GM23338 (cell line): Measurements from ENCODE around the gene TCF7L1. TPM values are rescaled to one million over a fixed set of nuclear protein-coding genes. Genes with fewer than 3 reads are reported as not detected.

ENCODE experiments used
- ATAC-seq: fragments of 200-7000 bp; cut with Tn5 transposase; 3 replicates; pipeline ENCODE4 v1.9.1; 2020
- DNase-seq: peaks from one replicate; pipeline ENCODE4 v3.0.0-alpha.2; 2015; ENCODE audit warnings: low spot score
- H2AFZ ChIP-seq: fragments of 200-600 bp; sonication (generic); 2 replicates; pipeline ENCODE4 v1.8.0; 2016; ENCODE audit warnings: antibody characterized with exemption, mild to moderate bottlenecking, moderate library complexity
- H3F3A ChIP-seq: fragments of 200-600 bp; sonication (generic); replicated peaks from 2 replicates; pipeline ENCODE4 v1.8.0; 2017; ENCODE audit warnings: antibody characterized with exemption, mixed run types, low read depth
- H3K27ac ChIP-seq: fragments of 200-600 bp; sonication (generic); 2 replicates; pipeline ENCODE4 v1.6.1; 2016; ENCODE audit warnings: low read depth
- H3K27me3 ChIP-seq: fragments of 200-600 bp; sonication (generic); 2 replicates; pipeline ENCODE4 v1.8.0; 2016; ENCODE audit warnings: mild to moderate bottlenecking, mixed run types, moderate library complexity; ENCODE audit not compliant: insufficient read depth
- H3K36me3 ChIP-seq: fragments of 200-600 bp; sonication (generic); 2 replicates; pipeline ENCODE4 v1.8.0; 2016; ENCODE audit warnings: mild to moderate bottlenecking; ENCODE audit not compliant: insufficient read depth
- H3K4me1 ChIP-seq: fragments of 200-600 bp; sonication (generic); 2 replicates; pipeline ENCODE4 v1.8.0; 2016; ENCODE audit warnings: mild to moderate bottlenecking, moderate library complexity; ENCODE audit not compliant: insufficient read depth
- H3K4me2 ChIP-seq: fragments of 200-600 bp; sonication (generic); 2 replicates; pipeline ENCODE4 v1.7.1; 2017; ENCODE audit warnings: mixed run types
- H3K4me3 ChIP-seq: fragments of 200-600 bp; sonication (generic); 2 replicates; pipeline ENCODE4 v1.6.1; 2016; ENCODE audit warnings: mixed run types
- H3K79me2 ChIP-seq: fragments of 200-600 bp; sonication (generic); replicated peaks from 2 replicates; pipeline ENCODE4 v1.8.0; 2017; ENCODE audit warnings: mild to moderate bottlenecking; ENCODE audit not compliant: insufficient read depth
- H3K9me2 ChIP-seq: fragments of 200-600 bp; sonication (generic); 2 replicates; pipeline ENCODE4 v1.8.0; 2017; ENCODE audit not compliant: insufficient read depth
- H4K20me1 ChIP-seq: fragments of 200-600 bp; sonication (generic); replicated peaks from 2 replicates; pipeline ENCODE4 v1.8.0; 2017; ENCODE audit warnings: mild to moderate bottlenecking; ENCODE audit not compliant: insufficient read depth
- H3K27ac Mint-ChIP-seq: 2 replicates; pipeline ENCODE4 v1.8.0; 2020; ENCODE audit warnings: inconsistent platforms, mild to moderate bottlenecking, moderate library complexity, mixed read lengths
- H3K27me3 Mint-ChIP-seq: 3 replicates; pipeline ENCODE4 v1.8.0; 2022; ENCODE audit warnings: low read depth, mild to moderate bottlenecking, moderate library complexity, mixed read lengths, inconsistent platforms; ENCODE audit not compliant: insufficient read depth, poor library complexity
- H3K36me3 Mint-ChIP-seq: 3 replicates; pipeline ENCODE4 v1.8.0; 2021; ENCODE audit warnings: low read depth, mild to moderate bottlenecking, inconsistent platforms, moderate library complexity, mixed read lengths
- H3K4me1 Mint-ChIP-seq: 3 replicates; pipeline ENCODE4 v1.8.0; 2020; ENCODE audit warnings: mild to moderate bottlenecking, inconsistent platforms, mixed read lengths
- H3K4me3 Mint-ChIP-seq: 3 replicates; pipeline ENCODE4 v1.8.0; 2021; ENCODE audit warnings: moderate library complexity, mild to moderate bottlenecking, inconsistent platforms, mixed read lengths
- H3K9me3 Mint-ChIP-seq: 3 replicates; pipeline ENCODE4 v1.8.0; 2020; ENCODE audit warnings: moderate library complexity, mild to moderate bottlenecking, inconsistent platforms, mixed read lengths
- CREB1 ChIP-seq: fragments of 250-450 bp; sonication (Bioruptor Pico); IDR thresholded peaks from 2 replicates; pipeline ENCODE4 v1.5.0; 2020; ENCODE audit warnings: low read depth, mild to moderate bottlenecking, moderate library complexity
- EZH2 ChIP-seq: fragments of 200-600 bp; sonication (generic); IDR thresholded peaks from one replicate; pipeline ENCODE4 v1.8.0; 2017; ENCODE audit warnings: antibody characterized with exemption, mild to moderate bottlenecking, low read depth; ENCODE audit not compliant: unreplicated experiment
- EZH2phosphoT487 ChIP-seq: fragments of 200-600 bp; sonication (generic); IDR thresholded peaks from one replicate; pipeline ENCODE4 v1.8.1; 2018; ENCODE audit warnings: antibody characterized with exemption; ENCODE audit not compliant: unreplicated experiment
- JUNB ChIP-seq: IDR thresholded peaks from one replicate; pipeline ENCODE4 v1.6.1; 2016; ENCODE audit warnings: antibody characterized with exemption; ENCODE audit not compliant: unreplicated experiment
- NANOG ChIP-seq: IDR thresholded peaks from 2 replicates; pipeline ENCODE4 v1.6.1; 2016; ENCODE audit warnings: antibody characterized with exemption, borderline replicate concordance
- POLR2AphosphoS5 ChIP-seq: IDR thresholded peaks from 2 replicates; pipeline ENCODE4 v1.6.1; 2016; ENCODE audit warnings: antibody characterized with exemption, low read depth
- ZNF114 ChIP-seq: fragments of 250-450 bp; sonication (Bioruptor Pico); IDR thresholded peaks from 2 replicates; pipeline ENCODE4 v1.5.0; 2020; ENCODE audit warnings: mild to moderate bottlenecking, moderate library complexity
- ZNF331 ChIP-seq: fragments of 250-450 bp; sonication (Bioruptor Pico); IDR thresholded peaks from 2 replicates; pipeline ENCODE4 v1.5.0; 2020; ENCODE audit warnings: low read depth, mild to moderate bottlenecking, moderate library complexity
- polyA plus RNA-seq: library from polyadenylated mRNA; unstranded; fragments of >200 nt; fragmentation: Nextera tagmentation; extraction: Ambion mirVana; gene quantifications from 2 replicates; pipeline ENCODE4 v1.2.1, GENCODE V29; 2016
- total RNA-seq: library from RNA; depleted of rRNA; stranded (reverse); fragments of >200 nt; shearing (Covaris generic); gene quantifications from 2 replicates; pipeline ENCODE4 v1.2.3, GENCODE V29; 2014
- TF ChIP-seq, protein P1 (sequence below), 2 experiments: fragments of 200-600 bp in 1 of 2; sonication (generic) in 1 of 2; conservative IDR thresholded peaks; 2 replicates each; pipeline versions ENCODE4 v1.5.1 to v1.6.1; 2016 to 2017; ENCODE audit warnings: antibody characterized with exemption in 2 of 2, low read depth in 2 of 2, mild to moderate bottlenecking in 2 of 2, moderate library complexity in 1 of 2
- TF ChIP-seq, protein P2 (sequence below): IDR thresholded peaks from one replicate; pipeline ENCODE4 v1.6.1; 2018; ENCODE audit warnings: antibody characterized with exemption; ENCODE audit not compliant: unreplicated experiment
- TF ChIP-seq, protein P3 (sequence below): fragments of 250-450 bp; sonication (Bioruptor Pico); IDR thresholded peaks from 2 replicates; pipeline ENCODE4 v1.5.0; 2020; ENCODE audit warnings: mild to moderate bottlenecking, moderate library complexity
- TF ChIP-seq, protein P4 (sequence below): IDR thresholded peaks from 2 replicates; pipeline ENCODE4 v1.6.1; 2016; ENCODE audit warnings: antibody characterized with exemption

The TCF7L1 gene
- total and polyA plus RNA-seq, 2 experiments from 2014 or later = 47.3 to 101 TPM

DNA sequence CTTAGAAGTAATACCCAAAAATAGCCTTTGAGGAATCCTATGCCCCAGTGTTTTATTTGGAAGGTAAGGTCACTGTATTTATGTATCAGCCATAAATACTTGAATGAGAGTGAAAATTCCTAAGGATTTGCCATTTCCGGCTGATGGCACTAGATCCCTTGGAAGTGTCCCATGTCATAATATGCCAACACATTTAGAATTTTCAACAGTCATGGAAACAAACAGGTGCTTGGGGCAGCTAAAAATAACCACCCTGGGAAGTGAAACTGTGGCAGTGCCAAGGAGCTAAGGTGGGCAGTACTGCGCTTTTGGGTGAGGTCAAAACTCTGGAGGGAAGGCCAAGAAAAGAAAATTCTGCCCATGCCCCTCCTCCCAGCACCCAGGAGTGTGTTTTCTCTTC is 80.2 kb downstream of the TCF7L1 start:
- Mint-ChIP-seq H3K27me3 (peaks cover 17% of the 10 kb centered on the region), H3K4me1 (peaks cover 78% of the 10 kb centered on the region), H3K27ac (0 out of 2 replicates have a peak overlapping the region, but pooled peaks have one; percentile 70), H3K36me3 (0 out of 3 replicates have a peak, but pooled peaks cover 2% of the 10 kb centered on the region), H3K4me3 (no peak overlapping the region; the same call in 2 of the 3 replicates), H3K9me3 (no peaks in the 10 kb centered on the region)
- no peaks in the 10 kb centered on the region for H3K27me3 ChIP-seq
- peaks cover 57% of the 10 kb centered on the region for H4K20me1 ChIP-seq
- peak overlapping the region; percentile 2; the same call in 1 of the 2 replicates for H3K27ac ChIP-seq
- H3K4me2 ChIP-seq = peak overlapping the region; percentile 79; the same call in 1 of the 2 replicates
- H3K4me3 ChIP-seq = no peak overlapping the region
- no peaks in the 10 kb centered on the region for H3K9me2 ChIP-seq
- H2AFZ ChIP-seq = no peak overlapping the region
- H3K4me1 ChIP-seq = peaks cover 71% of the 10 kb centered on the region
- peaks cover 10% of the 10 kb centered on the region; the same call in 1 of the 2 replicates for H3F3A ChIP-seq
- TF ChIP-seq POLR2AphosphoS5 (no peak), EZH2 (no peak), ZNF331 (CRISPR knock-in tag) (no peak), CREB1 (CRISPR knock-in tag) (no peak), NANOG (no peak), JUNB (no peak), ZNF114 (no peak), EZH2phosphoT487 (no peak)
- TF ChIP-seq, protein P1, sequence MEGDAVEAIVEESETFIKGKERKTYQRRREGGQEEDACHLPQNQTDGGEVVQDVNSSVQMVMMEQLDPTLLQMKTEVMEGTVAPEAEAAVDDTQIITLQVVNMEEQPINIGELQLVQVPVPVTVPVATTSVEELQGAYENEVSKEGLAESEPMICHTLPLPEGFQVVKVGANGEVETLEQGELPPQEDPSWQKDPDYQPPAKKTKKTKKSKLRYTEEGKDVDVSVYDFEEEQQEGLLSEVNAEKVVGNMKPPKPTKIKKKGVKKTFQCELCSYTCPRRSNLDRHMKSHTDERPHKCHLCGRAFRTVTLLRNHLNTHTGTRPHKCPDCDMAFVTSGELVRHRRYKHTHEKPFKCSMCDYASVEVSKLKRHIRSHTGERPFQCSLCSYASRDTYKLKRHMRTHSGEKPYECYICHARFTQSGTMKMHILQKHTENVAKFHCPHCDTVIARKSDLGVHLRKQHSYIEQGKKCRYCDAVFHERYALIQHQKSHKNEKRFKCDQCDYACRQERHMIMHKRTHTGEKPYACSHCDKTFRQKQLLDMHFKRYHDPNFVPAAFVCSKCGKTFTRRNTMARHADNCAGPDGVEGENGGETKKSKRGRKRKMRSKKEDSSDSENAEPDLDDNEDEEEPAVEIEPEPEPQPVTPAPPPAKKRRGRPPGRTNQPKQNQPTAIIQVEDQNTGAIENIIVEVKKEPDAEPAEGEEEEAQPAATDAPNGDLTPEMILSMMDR (conservative IDR thresholded peaks at IDR 0.05; ENCODE audit: low read depth in 2 of 2) = no peak
- TF ChIP-seq, protein P2, sequence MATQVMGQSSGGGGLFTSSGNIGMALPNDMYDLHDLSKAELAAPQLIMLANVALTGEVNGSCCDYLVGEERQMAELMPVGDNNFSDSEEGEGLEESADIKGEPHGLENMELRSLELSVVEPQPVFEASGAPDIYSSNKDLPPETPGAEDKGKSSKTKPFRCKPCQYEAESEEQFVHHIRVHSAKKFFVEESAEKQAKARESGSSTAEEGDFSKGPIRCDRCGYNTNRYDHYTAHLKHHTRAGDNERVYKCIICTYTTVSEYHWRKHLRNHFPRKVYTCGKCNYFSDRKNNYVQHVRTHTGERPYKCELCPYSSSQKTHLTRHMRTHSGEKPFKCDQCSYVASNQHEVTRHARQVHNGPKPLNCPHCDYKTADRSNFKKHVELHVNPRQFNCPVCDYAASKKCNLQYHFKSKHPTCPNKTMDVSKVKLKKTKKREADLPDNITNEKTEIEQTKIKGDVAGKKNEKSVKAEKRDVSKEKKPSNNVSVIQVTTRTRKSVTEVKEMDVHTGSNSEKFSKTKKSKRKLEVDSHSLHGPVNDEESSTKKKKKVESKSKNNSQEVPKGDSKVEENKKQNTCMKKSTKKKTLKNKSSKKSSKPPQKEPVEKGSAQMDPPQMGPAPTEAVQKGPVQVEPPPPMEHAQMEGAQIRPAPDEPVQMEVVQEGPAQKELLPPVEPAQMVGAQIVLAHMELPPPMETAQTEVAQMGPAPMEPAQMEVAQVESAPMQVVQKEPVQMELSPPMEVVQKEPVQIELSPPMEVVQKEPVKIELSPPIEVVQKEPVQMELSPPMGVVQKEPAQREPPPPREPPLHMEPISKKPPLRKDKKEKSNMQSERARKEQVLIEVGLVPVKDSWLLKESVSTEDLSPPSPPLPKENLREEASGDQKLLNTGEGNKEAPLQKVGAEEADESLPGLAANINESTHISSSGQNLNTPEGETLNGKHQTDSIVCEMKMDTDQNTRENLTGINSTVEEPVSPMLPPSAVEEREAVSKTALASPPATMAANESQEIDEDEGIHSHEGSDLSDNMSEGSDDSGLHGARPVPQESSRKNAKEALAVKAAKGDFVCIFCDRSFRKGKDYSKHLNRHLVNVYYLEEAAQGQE = no peak
- TF ChIP-seq, protein P3, sequence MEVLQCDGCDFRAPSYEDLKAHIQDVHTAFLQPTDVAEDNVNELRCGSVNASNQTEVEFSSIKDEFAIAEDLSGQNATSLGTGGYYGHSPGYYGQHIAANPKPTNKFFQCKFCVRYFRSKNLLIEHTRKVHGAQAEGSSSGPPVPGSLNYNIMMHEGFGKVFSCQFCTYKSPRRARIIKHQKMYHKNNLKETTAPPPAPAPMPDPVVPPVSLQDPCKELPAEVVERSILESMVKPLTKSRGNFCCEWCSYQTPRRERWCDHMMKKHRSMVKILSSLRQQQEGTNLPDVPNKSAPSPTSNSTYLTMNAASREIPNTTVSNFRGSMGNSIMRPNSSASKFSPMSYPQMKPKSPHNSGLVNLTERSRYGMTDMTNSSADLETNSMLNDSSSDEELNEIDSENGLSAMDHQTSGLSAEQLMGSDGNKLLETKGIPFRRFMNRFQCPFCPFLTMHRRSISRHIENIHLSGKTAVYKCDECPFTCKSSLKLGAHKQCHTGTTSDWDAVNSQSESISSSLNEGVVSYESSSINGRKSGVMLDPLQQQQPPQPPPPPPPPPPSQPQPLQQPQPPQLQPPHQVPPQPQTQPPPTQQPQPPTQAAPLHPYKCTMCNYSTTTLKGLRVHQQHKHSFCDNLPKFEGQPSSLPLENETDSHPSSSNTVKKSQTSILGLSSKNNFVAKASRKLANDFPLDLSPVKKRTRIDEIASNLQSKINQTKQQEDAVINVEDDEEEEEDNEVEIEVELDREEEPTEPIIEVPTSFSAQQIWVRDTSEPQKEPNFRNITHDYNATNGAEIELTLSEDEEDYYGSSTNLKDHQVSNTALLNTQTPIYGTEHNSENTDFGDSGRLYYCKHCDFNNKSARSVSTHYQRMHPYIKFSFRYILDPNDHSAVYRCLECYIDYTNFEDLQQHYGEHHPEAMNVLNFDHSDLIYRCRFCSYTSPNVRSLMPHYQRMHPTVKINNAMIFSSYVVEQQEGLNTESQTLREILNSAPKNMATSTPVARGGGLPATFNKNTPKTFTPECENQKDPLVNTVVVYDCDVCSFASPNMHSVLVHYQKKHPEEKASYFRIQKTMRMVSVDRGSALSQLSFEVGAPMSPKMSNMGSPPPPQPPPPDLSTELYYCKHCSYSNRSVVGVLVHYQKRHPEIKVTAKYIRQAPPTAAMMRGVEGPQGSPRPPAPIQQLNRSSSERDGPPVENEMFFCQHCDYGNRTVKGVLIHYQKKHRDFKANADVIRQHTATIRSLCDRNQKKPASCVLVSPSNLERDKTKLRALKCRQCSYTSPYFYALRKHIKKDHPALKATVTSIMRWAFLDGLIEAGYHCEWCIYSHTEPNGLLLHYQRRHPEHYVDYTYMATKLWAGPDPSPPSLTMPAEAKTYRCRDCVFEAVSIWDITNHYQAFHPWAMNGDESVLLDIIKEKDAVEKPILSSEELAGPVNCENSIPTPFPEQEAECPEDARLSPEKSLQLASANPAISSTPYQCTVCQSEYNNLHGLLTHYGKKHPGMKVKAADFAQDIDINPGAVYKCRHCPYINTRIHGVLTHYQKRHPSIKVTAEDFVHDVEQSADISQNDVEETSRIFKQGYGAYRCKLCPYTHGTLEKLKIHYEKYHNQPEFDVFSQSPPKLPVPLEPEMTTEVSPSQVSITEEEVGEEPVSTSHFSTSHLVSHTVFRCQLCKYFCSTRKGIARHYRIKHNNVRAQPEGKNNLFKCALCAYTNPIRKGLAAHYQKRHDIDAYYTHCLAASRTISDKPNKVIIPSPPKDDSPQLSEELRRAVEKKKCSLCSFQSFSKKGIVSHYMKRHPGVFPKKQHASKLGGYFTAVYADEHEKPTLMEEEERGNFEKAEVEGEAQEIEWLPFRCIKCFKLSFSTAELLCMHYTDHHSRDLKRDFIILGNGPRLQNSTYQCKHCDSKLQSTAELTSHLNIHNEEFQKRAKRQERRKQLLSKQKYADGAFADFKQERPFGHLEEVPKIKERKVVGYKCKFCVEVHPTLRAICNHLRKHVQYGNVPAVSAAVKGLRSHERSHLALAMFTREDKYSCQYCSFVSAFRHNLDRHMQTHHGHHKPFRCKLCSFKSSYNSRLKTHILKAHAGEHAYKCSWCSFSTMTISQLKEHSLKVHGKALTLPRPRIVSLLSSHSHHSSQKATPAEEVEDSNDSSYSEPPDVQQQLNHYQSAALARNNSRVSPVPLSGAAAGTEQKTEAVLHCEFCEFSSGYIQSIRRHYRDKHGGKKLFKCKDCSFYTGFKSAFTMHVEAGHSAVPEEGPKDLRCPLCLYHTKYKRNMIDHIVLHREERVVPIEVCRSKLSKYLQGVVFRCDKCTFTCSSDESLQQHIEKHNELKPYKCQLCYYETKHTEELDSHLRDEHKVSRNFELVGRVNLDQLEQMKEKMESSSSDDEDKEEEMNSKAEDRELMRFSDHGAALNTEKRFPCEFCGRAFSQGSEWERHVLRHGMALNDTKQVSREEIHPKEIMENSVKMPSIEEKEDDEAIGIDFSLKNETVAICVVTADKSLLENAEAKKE = no peak
- TF ChIP-seq, protein P4, sequence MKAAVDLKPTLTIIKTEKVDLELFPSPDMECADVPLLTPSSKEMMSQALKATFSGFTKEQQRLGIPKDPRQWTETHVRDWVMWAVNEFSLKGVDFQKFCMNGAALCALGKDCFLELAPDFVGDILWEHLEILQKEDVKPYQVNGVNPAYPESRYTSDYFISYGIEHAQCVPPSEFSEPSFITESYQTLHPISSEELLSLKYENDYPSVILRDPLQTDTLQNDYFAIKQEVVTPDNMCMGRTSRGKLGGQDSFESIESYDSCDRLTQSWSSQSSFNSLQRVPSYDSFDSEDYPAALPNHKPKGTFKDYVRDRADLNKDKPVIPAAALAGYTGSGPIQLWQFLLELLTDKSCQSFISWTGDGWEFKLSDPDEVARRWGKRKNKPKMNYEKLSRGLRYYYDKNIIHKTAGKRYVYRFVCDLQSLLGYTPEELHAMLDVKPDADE = no peak
- H3K79me2 ChIP-seq = peaks cover 96% of the 10 kb centered on the region
- DNase-seq = no peak
- no peaks in the 10 kb centered on the region for H3K36me3 ChIP-seq
- no peak for ATAC-seq
